HAP-1 (cell line): ENCODE data around the gene KRTAP1-4.
"Not testable (repeated sequence)": the region's sequence is repeated elsewhere in the genome, so short reads cannot be mapped to it uniquely, and the experiment has no call there.

Source experiments
- DNase-seq, 2 experiments: peaks; one replicate each; pipeline ENCODE4 v3.0.0-alpha.2; 2016 to 2020; ENCODE audit warnings: low spot score in 2 of 2
- H3K27me3 ChIP-seq: fragments of 250-450 bp; sonication (Bioruptor Pico); 2 replicates; pipeline ENCODE4 v1.5.1; 2020; ENCODE audit warnings: low read depth, mild to moderate bottlenecking, moderate library complexity
- H3K36me3 ChIP-seq: fragments of 250-450 bp; sonication (Bioruptor Pico); replicated peaks from 2 replicates; pipeline ENCODE4 v1.5.1; 2020; ENCODE audit warnings: mild to moderate bottlenecking
- H3K4me1 ChIP-seq: fragments of 250-450 bp; sonication (Bioruptor Pico); 2 replicates; pipeline ENCODE4 v1.5.1; 2020; ENCODE audit warnings: mild to moderate bottlenecking
- H3K4me3 ChIP-seq: fragments of 250-450 bp; sonication (Bioruptor Pico); 2 replicates; pipeline ENCODE4 v1.5.1; 2020; ENCODE audit warnings: mild to moderate bottlenecking, moderate library complexity
- H3K9me3 ChIP-seq: fragments of 250-450 bp; sonication (Bioruptor Pico); 2 replicates; pipeline ENCODE4 v1.5.1; 2020; ENCODE audit warnings: mild to moderate bottlenecking, moderate library complexity
- in situ Hi-C: fragments of 300-500 bp; cut with MboI; formaldehyde crosslinking; loops from 3 replicates; pipeline ENCODE4 v1.14.3; 2020; ENCODE audit warnings: low sequenced_read_pairs, inconsistent platforms, mixed read lengths

KRTAP1-4 gene

GRCh38 chr17:41034346-41034935 lies 4.4 kb upstream of the KRTAP1-4 start, which contains the start of gene KRTAP1-3:
Gene KRTAP1-3, minus strand, starts transcription at chr17:41034874. Its CDS starts 53 bp downstream, at chr17:41034821.
- Histone ChIP-seq H3K4me1 (peaks cover 10% of the 10 kb centered on the region), H3K27me3 (peaks cover 22% of the 10 kb centered on the region)
- in situ Hi-C loops, H3K9me3 ChIP-seq, H3K36me3 ChIP-seq, DNase-seq, H3K4me3 ChIP-seq: not testable (repeated sequence)

- H3K4me1 ChIP-seq: no peaks in the 10 kb centered on the region
- H3K9me3 ChIP-seq: no peaks in the 10 kb centered on the region
- in situ Hi-C loops: no loop called here
- no peak for DNase-seq
- H3K27me3 ChIP-seq: peaks cover 11% of the 10 kb centered on the region
- no peak within 1 kb of the TSS for H3K4me3 ChIP-seq
- no peaks in the 10 kb centered on the region for H3K36me3 ChIP-seq
These were observed 3.1 kb downstream of the KRTAP1-4 start, which contains the start of gene KRTAP1-5 for GRCh38 chr17:41026715-41027471. Gene KRTAP1-5, minus strand, starts transcription at chr17:41027208. Its CDS starts 53 bp downstream, at chr17:41027155.

GRCh38 chr17:41024697-41025096 lies 5.3 kb downstream of the KRTAP1-4 start:
- H3K36me3 ChIP-seq: no peaks in the 10 kb centered on the region
- H3K27me3 ChIP-seq: peaks cover 4% of the 10 kb centered on the region; the same call in 1 of the 2 replicates
- no peak overlapping the region for H3K4me3 ChIP-seq
- DNase-seq: no peak
- no peaks in the 10 kb centered on the region for H3K4me1 ChIP-seq
- in situ Hi-C loops: no loop called here
- no peaks in the 10 kb centered on the region for H3K9me3 ChIP-seq

GRCh38 chr17:41020336-41020735 lies 9.7 kb downstream of the KRTAP1-4 start:
- no peaks in the 10 kb centered on the region; the same call in 1 of the 2 replicates for H3K4me1 ChIP-seq
- H3K27me3 ChIP-seq: no peaks in the 10 kb centered on the region; the same call in 1 of the 2 replicates
- no peaks in the 10 kb centered on the region for H3K36me3 ChIP-seq
- in situ Hi-C loops: no loop called here
- H3K9me3 ChIP-seq: no peaks in the 10 kb centered on the region
- H3K4me3 ChIP-seq: no peak overlapping the region
- no peak for DNase-seq

GRCh38 chr17:41019415-41019814 lies 10.6 kb downstream of the KRTAP1-4 start:
- Histone ChIP-seq H3K36me3 (no peaks in the 10 kb centered on the region), H3K4me3 (no peak overlapping the region), H3K4me1 (no peaks in the 10 kb centered on the region; the same call in 1 of the 2 replicates), H3K27me3 (peaks cover 4% of the 10 kb centered on the region; the same call in 1 of the 2 replicates), H3K9me3 (no peaks in the 10 kb centered on the region)
- no peak for DNase-seq
- in situ Hi-C loops: no loop called here

GRCh38 chr17:41018541-41018940 lies 11.5 kb downstream of the KRTAP1-4 start:
- Histone ChIP-seq H3K36me3 (no peaks in the 10 kb centered on the region), H3K9me3 (no peaks in the 10 kb centered on the region), H3K27me3 (peaks cover 4% of the 10 kb centered on the region; the same call in 1 of the 2 replicates), H3K4me3 (no peak overlapping the region), H3K4me1 (no peaks in the 10 kb centered on the region; the same call in 1 of the 2 replicates)
- DNase-seq: no peak
- in situ Hi-C loops: no loop called here

- DNase-seq: no peak
- Histone ChIP-seq H3K27me3 (peaks cover 4% of the 10 kb centered on the region; the same call in 1 of the 2 replicates), H3K4me3 (no peak overlapping the region), H3K9me3 (no peaks in the 10 kb centered on the region), H3K36me3 (no peaks in the 10 kb centered on the region), H3K4me1 (no peaks in the 10 kb centered on the region; the same call in 1 of the 2 replicates)
- in situ Hi-C loops: no loop called here
These were observed 13.3 kb downstream of the KRTAP1-4 start for GRCh38 chr17:41016578-41017215.

- in situ Hi-C loops: no loop called here
- no peak overlapping the region for H3K4me3 ChIP-seq
- peaks cover 4% of the 10 kb centered on the region; the same call in 1 of the 2 replicates for H3K27me3 ChIP-seq
- H3K4me1 ChIP-seq: no peaks in the 10 kb centered on the region; the same call in 1 of the 2 replicates
- no peaks in the 10 kb centered on the region for H3K36me3 ChIP-seq
- no peak for DNase-seq
- no peaks in the 10 kb centered on the region for H3K9me3 ChIP-seq
These were observed 14.5 kb downstream of the KRTAP1-4 start for GRCh38 chr17:41015454-41015853.

- in situ Hi-C loops: no loop called here
- Histone ChIP-seq H3K27me3 (peaks cover 7% of the 10 kb centered on the region; the same call in 1 of the 2 replicates), H3K36me3 (no peaks in the 10 kb centered on the region), H3K4me1 (peaks cover 12% of the 10 kb centered on the region), H3K9me3 (no peaks in the 10 kb centered on the region), H3K4me3 (no peak overlapping the region)
- DNase-seq: no peak
These were observed 16.4 kb downstream of the KRTAP1-4 start for GRCh38 chr17:41013606-41014005.

- in situ Hi-C loops: no loop called here
- no peaks in the 10 kb centered on the region for H3K9me3 ChIP-seq
- no peak overlapping the region for H3K4me3 ChIP-seq
- no peak for DNase-seq
- H3K4me1 ChIP-seq: peaks cover 12% of the 10 kb centered on the region
- H3K36me3 ChIP-seq: no peaks in the 10 kb centered on the region
- H3K27me3 ChIP-seq: peaks cover 7% of the 10 kb centered on the region; the same call in 1 of the 2 replicates
These were observed 16.8 kb downstream of the KRTAP1-4 start for GRCh38 chr17:41013181-41013580.

- Histone ChIP-seq H3K27me3 (peaks cover 7% of the 10 kb centered on the region; the same call in 1 of the 2 replicates), H3K4me1 (peaks cover 12% of the 10 kb centered on the region), H3K9me3 (no peaks in the 10 kb centered on the region), H3K4me3 (no peak overlapping the region), H3K36me3 (no peaks in the 10 kb centered on the region)
- no peak for DNase-seq
- in situ Hi-C loops: no loop called here
These were observed 17.5 kb downstream of the KRTAP1-4 start for GRCh38 chr17:41012326-41013120.

GRCh38 chr17:41010441-41010840 lies 19.6 kb downstream of the KRTAP1-4 start:
- in situ Hi-C loops: no loop called here
- H3K9me3 ChIP-seq: no peaks in the 10 kb centered on the region
- DNase-seq: no peak
- H3K27me3 ChIP-seq: peaks cover 7% of the 10 kb centered on the region; the same call in 1 of the 2 replicates
- no peak overlapping the region for H3K4me3 ChIP-seq
- peaks cover 12% of the 10 kb centered on the region for H3K4me1 ChIP-seq
- no peaks in the 10 kb centered on the region for H3K36me3 ChIP-seq

GRCh38 chr17:41009936-41010335 lies 20.1 kb downstream of the KRTAP1-4 start:
- H3K4me1 ChIP-seq: peaks cover 12% of the 10 kb centered on the region
- H3K27me3 ChIP-seq: peaks cover 3% of the 10 kb centered on the region
- no peaks in the 10 kb centered on the region for H3K9me3 ChIP-seq
- in situ Hi-C loops: no loop called here
- no peaks in the 10 kb centered on the region for H3K36me3 ChIP-seq
- no peak overlapping the region for H3K4me3 ChIP-seq
- no peak for DNase-seq
